Body of pancreas (tissue), 4 donors: ENCODE results near the gene GATA5. TPM values are rescaled to one million over a fixed set of nuclear protein-coding genes. Genes with fewer than 3 reads are reported as not detected.
"Not testable (repeated sequence)": the region's sequence is repeated elsewhere in the genome, so short reads cannot be mapped to it uniquely, and the experiment has no call there.

Source experiments
- ATAC-seq: fragments of 150-250 bp; one replicate; pipeline ENCODE4 v1.9.1; 2016
- DNase-seq, 4 donors: peaks; one replicate each; pipeline ENCODE4 v3.0.0-alpha.2; 2019
- H3K27ac ChIP-seq, 4 donors: fragments of 200-600 bp; sonication (generic); 1 replicate in 3 of 4; 2 replicates in 1 of 4; pipeline versions ENCODE4 v1.5.1 to v1.6.1; 2016 to 2019; ENCODE audit warnings: mild to moderate bottlenecking in 1 of 4, mixed read lengths in 1 of 4, moderate library complexity in 1 of 4
- H3K27me3 ChIP-seq, 2 donors: fragments of 200-600 bp; sonication (generic); one replicate each; pipeline ENCODE4 v1.6.0; 2016; ENCODE audit warnings: mild to moderate bottlenecking in 1 of 2
- H3K36me3 ChIP-seq, 2 donors: fragments of 200-600 bp; sonication (generic); replicated peaks in 1 of 2; 2 replicates each; pipeline ENCODE4 v1.5.1; 2016; ENCODE audit warnings: low read depth in 2 of 2; ENCODE audit not compliant: insufficient read depth in 1 of 2
- H3K4me1 ChIP-seq: fragments of 200-600 bp; sonication (generic); one replicate; pipeline ENCODE4 v1.6.0; 2016
- H3K4me3 ChIP-seq, 2 donors: fragments of 200-600 bp; sonication (generic); 1 replicate in 1 of 2; 2 replicates in 1 of 2; pipeline ENCODE4 v1.5.1; 2016 to 2019
- H3K9me3 ChIP-seq, 3 donors: fragments of 200-600 bp; sonication (generic); 1 replicate in 2 of 3; 2 replicates in 1 of 3; pipeline ENCODE4 v1.5.1; 2016
- POLR2A ChIP-seq, 3 donors: fragments of 450-650 bp; IDR thresholded peaks; one replicate each; pipeline ENCODE4 v1.6.1; 2016; ENCODE audit warnings: antibody characterized with exemption in 3 of 3, mild to moderate bottlenecking in 2 of 3
- WGBS, 2 donors: methylation state at CpG; one replicate each; pipeline ENCODE4 v1.1.5; 2017; 5-methylcytosine and 5-hydroxymethylcytosine counted together
- intact Hi-C: fragments of 100-400 bp; cut with DNase I; formaldehyde crosslinking; loops from one replicate; pipeline ENCODE4 v1.15.1; 2023
- total RNA-seq, 2 donors: library from RNA; depleted of rRNA; stranded (reverse); fragments of >200 nt; gene quantifications; one replicate each; pipeline ENCODE4 v1.1.0, GENCODE V29; 2016
- TF ChIP-seq, protein P1 (sequence below), 7 experiments: fragments of 450-650 bp in 4 of 7; fragments of 200-600 bp in 3 of 7; sonication (generic) in 3 of 7; IDR thresholded peaks; one replicate each; pipeline ENCODE4 v1.5.1; 2016 to 2019; ENCODE audit warnings: antibody characterized with exemption in 7 of 7

GATA5 gene
- total RNA-seq, 2 donors from 2014 or later: not detected

DNA sequence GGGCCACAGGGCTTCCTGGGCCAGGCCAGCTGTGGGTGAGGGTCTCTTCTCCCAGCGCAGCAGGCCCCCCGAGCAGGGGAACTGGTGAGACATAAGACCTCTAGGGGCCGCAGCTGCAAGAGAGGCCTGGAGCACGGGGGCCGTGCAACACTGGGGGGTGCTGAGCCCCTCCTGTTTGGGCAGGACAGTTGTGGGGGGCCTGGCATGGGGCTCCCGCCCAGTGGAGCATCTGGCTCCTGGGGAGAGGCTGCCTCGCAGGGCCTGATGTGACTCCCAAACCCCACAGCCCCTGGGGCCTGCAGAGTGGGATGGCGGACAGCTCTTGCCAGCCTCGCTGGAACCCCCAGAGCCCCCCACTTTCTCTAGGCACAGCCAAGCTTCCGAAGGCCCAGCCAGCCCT is 16.9 kb upstream of the GATA5 start:
- Histone ChIP-seq H3K27me3 (no peaks in the 10 kb centered on the region), H3K4me1 (peaks cover 46% of the 10 kb centered on the region), H3K4me3 (no peak overlapping the region), H3K27ac (no peak overlapping the region), H3K36me3 (no peaks in the 10 kb centered on the region), H3K9me3 (no peaks in the 10 kb centered on the region)
- TF ChIP-seq POLR2A (IDR thresholded peaks at IDR 0.05): no peak
- TF ChIP-seq, protein P1, sequence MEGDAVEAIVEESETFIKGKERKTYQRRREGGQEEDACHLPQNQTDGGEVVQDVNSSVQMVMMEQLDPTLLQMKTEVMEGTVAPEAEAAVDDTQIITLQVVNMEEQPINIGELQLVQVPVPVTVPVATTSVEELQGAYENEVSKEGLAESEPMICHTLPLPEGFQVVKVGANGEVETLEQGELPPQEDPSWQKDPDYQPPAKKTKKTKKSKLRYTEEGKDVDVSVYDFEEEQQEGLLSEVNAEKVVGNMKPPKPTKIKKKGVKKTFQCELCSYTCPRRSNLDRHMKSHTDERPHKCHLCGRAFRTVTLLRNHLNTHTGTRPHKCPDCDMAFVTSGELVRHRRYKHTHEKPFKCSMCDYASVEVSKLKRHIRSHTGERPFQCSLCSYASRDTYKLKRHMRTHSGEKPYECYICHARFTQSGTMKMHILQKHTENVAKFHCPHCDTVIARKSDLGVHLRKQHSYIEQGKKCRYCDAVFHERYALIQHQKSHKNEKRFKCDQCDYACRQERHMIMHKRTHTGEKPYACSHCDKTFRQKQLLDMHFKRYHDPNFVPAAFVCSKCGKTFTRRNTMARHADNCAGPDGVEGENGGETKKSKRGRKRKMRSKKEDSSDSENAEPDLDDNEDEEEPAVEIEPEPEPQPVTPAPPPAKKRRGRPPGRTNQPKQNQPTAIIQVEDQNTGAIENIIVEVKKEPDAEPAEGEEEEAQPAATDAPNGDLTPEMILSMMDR (IDR thresholded peaks at IDR 0.05): no peak
- ATAC-seq (no peak), DNase-seq (no peak)
- 80 to 95% methylated on average over 2 to 10 of the region's 10 CpGs for WGBS, 2 donors
- intact Hi-C loops: no loop called here

DNA sequence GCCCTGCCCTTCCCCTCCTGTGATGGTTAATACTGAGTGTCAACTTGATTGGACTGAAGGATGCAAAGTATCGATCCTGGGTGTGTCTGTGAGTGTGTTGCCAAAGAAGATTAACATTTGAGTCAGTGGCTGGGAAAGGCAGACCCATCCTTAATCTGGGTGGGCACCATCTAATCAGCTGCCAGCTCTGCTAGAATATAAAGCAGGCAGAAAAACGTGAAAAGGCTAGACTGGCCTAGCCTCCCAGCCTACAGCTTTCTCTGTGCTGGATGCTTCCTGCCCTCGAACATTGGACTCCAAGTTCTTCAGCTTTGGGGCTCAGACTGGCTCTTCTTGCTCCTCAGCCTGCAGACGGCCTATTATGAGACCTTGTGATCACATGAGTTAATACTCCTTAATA is 15.0 kb upstream of the GATA5 start:
- not testable (repeated sequence) for ATAC-seq
- WGBS, 2 donors: 81 to 89% methylated on average over 3 to 4 of the region's 4 CpGs
- H3K4me1 ChIP-seq: peaks cover 54% of the 10 kb centered on the region

GRCh38 chr20:62489932-62490263 is 14.1 kb upstream of the GATA5 start:
- ATAC-seq: no peak
- intact Hi-C loops: no loop called here
- H3K36me3 ChIP-seq: no peaks in the 10 kb centered on the region

More for the DNA sequence above, 15.0 kb upstream of the GATA5 start:
- H3K36me3 ChIP-seq, intact Hi-C loops, H3K27ac ChIP-seq, H3K9me3 ChIP-seq, DNase-seq, H3K4me3 ChIP-seq, H3K27me3 ChIP-seq: not testable (repeated sequence)

DNA sequence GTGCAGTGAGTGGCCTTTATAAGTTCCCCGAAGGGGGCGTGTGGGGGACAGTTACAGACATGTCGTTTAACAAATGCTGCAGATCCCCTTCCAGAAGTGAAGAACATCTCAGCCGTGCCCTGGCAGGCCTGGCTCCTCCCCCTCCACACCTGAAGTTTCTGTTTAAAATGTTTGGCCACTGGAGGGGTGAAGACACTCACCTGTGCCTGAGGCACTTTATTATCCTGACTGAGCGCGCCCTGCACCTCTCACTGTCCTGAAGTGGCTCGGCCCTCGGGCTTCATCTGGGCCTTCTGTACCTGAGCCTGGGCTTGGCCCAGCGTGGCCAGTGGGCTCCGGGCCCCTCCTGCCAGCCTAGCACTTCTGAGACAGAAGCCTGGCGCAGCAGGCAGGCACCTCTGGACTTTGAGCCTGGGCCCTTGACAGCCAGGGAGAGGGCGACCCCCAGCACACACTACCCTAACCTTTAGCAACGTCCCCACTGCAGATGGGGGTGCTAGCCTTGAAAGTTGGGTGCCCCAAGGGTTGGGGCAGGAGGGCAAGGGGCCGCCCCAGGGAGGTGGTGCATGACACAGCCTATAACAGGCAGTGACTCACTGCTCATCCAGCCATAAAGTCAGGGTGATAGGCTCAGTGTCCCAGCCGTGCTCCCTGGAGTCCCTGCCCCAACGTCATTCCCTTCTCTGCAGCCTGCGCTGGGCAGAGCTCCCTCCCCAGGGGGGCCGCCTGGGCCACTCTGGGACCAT is 13.6 kb upstream of the GATA5 start:
- Histone ChIP-seq H3K27me3 (no peaks in the 10 kb centered on the region), H3K36me3 (no peaks in the 10 kb centered on the region), H3K4me1 (peaks cover 53% of the 10 kb centered on the region), H3K4me3 (no peak overlapping the region), H3K27ac (no peak overlapping the region), H3K9me3 (no peaks in the 10 kb centered on the region)
- intact Hi-C loops: no loop called here
- TF ChIP-seq POLR2A (IDR thresholded peaks at IDR 0.05): no peak
- TF ChIP-seq, protein P1 (IDR thresholded peaks at IDR 0.05): no peak
- DNase-seq: no peak
- 78 to 79% methylated on average over 7 to 17 of the region's 18 CpGs for WGBS, 2 donors
- no peak for ATAC-seq

More at GRCh38 chr20:62489932-62490263, 14.1 kb upstream of the GATA5 start:
- 60 to 96% methylated on average over 1 to 4 of the region's 8 CpGs for WGBS, 2 donors
- DNase-seq: no peak
- Histone ChIP-seq H3K9me3 (no peaks in the 10 kb centered on the region), H3K27ac (no peak overlapping the region), H3K27me3 (no peaks in the 10 kb centered on the region), H3K4me1 (peaks cover 54% of the 10 kb centered on the region), H3K4me3 (no peak overlapping the region)
- TF ChIP-seq, protein P1 (IDR thresholded peaks at IDR 0.05): no peak
- no peak for TF ChIP-seq POLR2A (IDR thresholded peaks at IDR 0.05)

- Histone ChIP-seq H3K4me3 (no peak overlapping the region), H3K27me3 (no peaks in the 10 kb centered on the region), H3K27ac (no peak overlapping the region), H3K4me1 (peaks cover 51% of the 10 kb centered on the region), H3K36me3 (no peaks in the 10 kb centered on the region), H3K9me3 (no peaks in the 10 kb centered on the region)
- intact Hi-C loops: no loop called here
- TF ChIP-seq, protein P1 (IDR thresholded peaks at IDR 0.05): no peak
- TF ChIP-seq POLR2A (IDR thresholded peaks at IDR 0.05): no peak
- WGBS, 2 donors: 83 to 87% methylated on average over 3 of the region's 3 CpGs
- no peak for DNase-seq
- ATAC-seq: no peak
Observed at GRCh38 chr20:62488470-62488869, 12.7 kb upstream of the GATA5 start.
